ENCODE data around the gene CALML3. TPM values are rescaled to one million over a fixed set of nuclear protein-coding genes. Genes with fewer than 3 reads are reported as not detected.

Gene CALML3
- total RNA-seq, 1 experiment from 2014 or later = not detected

GRCh38 chr10:5571826-5572225 is 47.1 kb downstream of the CALML3 start:
- no peak overlapping the region for H3K27ac ChIP-seq (ENCODE audit: low read depth, low read length, poor library complexity, severe bottlenecking)
- H3K4me1 ChIP-seq (ENCODE audit: insufficient read depth, low read length, poor library complexity, severe bottlenecking) = no peaks in the 10 kb centered on the region
- CTCF ChIA-PET = no interaction called here
- no peak overlapping the region for H3K4me3 ChIP-seq (ENCODE audit: low read depth, low read length, poor library complexity, severe bottlenecking)
- TF ChIP-seq CTCF (conservative IDR thresholded peaks at IDR 0.05; ENCODE audit: low read depth, low read length) = no peak
- TF ChIP-seq EZH2 (IDR thresholded peaks at IDR 0.05; ENCODE audit: borderline replicate concordance, low read depth, low read length, poor library complexity, severe bottlenecking) = no peak
- BruUV-seq (replicated peaks) = no TSS peak
- H3K9me3 ChIP-seq (ENCODE audit: low read depth, low read length, poor library complexity, severe bottlenecking) = no peaks in the 10 kb centered on the region
- intact Hi-C loops (cut with micrococcal nuclease; ENCODE audit: unreplicated experiment) = no loop called here
- POLR2A ChIA-PET (ENCODE audit: low non-redundant PET) = no interaction called here
- H3K36me3 ChIP-seq (ENCODE audit: insufficient read depth, low read length, poor library complexity, severe bottlenecking) = no peaks in the 10 kb centered on the region
- H3K27me3 ChIP-seq (replicated peaks; ENCODE audit: insufficient read depth, low read depth, low read length, poor library complexity) = no peaks in the 10 kb centered on the region
- DNase-seq (ENCODE audit: low spot score) = no peak

DNA sequence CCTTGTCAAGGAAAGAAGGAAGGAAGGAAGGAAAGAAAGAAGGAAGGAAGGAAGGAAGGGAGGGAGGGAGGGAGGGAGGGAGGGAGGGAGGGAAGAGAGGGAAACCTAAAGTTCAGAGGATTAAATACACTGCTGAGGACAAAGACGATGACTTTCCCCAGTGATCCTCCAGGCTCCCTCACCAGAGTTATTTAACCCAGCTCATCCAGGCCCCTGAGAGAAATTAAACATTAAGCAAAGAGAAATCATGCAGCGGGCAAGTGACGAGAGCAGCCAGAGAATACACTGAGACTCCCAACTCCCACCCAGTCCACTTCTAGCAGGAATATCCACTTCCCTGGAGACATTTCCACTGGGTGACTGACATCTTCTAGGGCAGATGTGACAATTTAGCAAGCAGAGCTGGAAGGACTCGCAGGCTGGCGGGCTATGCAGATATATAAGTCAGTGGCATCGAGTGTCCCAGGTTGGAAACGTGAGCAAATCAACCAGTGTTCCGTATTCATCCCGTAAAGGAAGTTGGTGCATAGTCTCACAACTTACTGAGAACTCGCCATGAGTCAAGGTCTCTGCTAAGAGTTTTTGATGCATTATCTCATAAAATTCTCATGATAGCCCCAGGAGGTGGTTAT is 48.7 kb downstream of the CALML3 start:
- no TSS peak for BruUV-seq (replicated peaks)
- DNase-seq (ENCODE audit: low spot score) = no peak
- intact Hi-C loops (cut with micrococcal nuclease; ENCODE audit: unreplicated experiment) = no loop called here
- Histone ChIP-seq H3K36me3 (ENCODE audit: insufficient read depth, low read length, poor library complexity, severe bottlenecking) (no peaks in the 10 kb centered on the region), H3K4me1 (ENCODE audit: insufficient read depth, low read length, poor library complexity, severe bottlenecking) (no peaks in the 10 kb centered on the region), H3K27me3 (replicated peaks; ENCODE audit: insufficient read depth, low read depth, low read length, poor library complexity) (no peaks in the 10 kb centered on the region), H3K9me3 (ENCODE audit: low read depth, low read length, poor library complexity, severe bottlenecking) (no peaks in the 10 kb centered on the region), H3K4me3 (ENCODE audit: low read depth, low read length, poor library complexity, severe bottlenecking) (no peak overlapping the region), H3K27ac (ENCODE audit: low read depth, low read length, poor library complexity, severe bottlenecking) (no peak overlapping the region)
- ChIA-PET CTCF (no interaction called here), POLR2A (ENCODE audit: low non-redundant PET) (no interaction called here)
- TF ChIP-seq CTCF (conservative IDR thresholded peaks at IDR 0.05; ENCODE audit: low read depth, low read length) (no peak), EZH2 (IDR thresholded peaks at IDR 0.05; ENCODE audit: borderline replicate concordance, low read depth, low read length, poor library complexity, severe bottlenecking) (no peak)

- no peak for DNase-seq (ENCODE audit: low spot score)
- POLR2A ChIA-PET (ENCODE audit: low non-redundant PET) = no interaction called here
- Histone ChIP-seq H3K36me3 (ENCODE audit: insufficient read depth, low read length, poor library complexity, severe bottlenecking) (no peaks in the 10 kb centered on the region), H3K27me3 (replicated peaks; ENCODE audit: insufficient read depth, low read depth, low read length, poor library complexity) (no peaks in the 10 kb centered on the region), H3K9me3 (ENCODE audit: low read depth, low read length, poor library complexity, severe bottlenecking) (no peaks in the 10 kb centered on the region), H3K4me3 (ENCODE audit: low read depth, low read length, poor library complexity, severe bottlenecking) (no peak overlapping the region), H3K4me1 (ENCODE audit: insufficient read depth, low read length, poor library complexity, severe bottlenecking) (no peaks in the 10 kb centered on the region), H3K27ac (ENCODE audit: low read depth, low read length, poor library complexity, severe bottlenecking) (no peak overlapping the region)
- BruUV-seq (replicated peaks) = no TSS peak
- CTCF ChIA-PET = no interaction called here
- intact Hi-C loops (cut with micrococcal nuclease; ENCODE audit: unreplicated experiment) = no loop called here
- TF ChIP-seq EZH2 (IDR thresholded peaks at IDR 0.05; ENCODE audit: borderline replicate concordance, low read depth, low read length, poor library complexity, severe bottlenecking) (no peak), CTCF (conservative IDR thresholded peaks at IDR 0.05; ENCODE audit: low read depth, low read length) (no peak)
Observed at GRCh38 chr10:5573968-5574641, 49.3 kb downstream of the CALML3 start.

Measured in A673 (cell line).